B cell (primary cell): ENCODE data around the gene LBH.

Experiments used
- EZH2 ChIP-seq: IDR thresholded peaks from 2 replicates; pipeline ENCODE4 v1.6.1; 2012; ENCODE audit warnings: borderline replicate concordance, low read depth, mild to moderate bottlenecking, moderate library complexity, low read length; ENCODE audit not compliant: insufficient read depth, poor library complexity, severe bottlenecking
- TF ChIP-seq, protein P1 (sequence below): fragments of 200-600 bp; IDR thresholded peaks from one replicate; pipeline ENCODE4 v1.8.0; 2022; ENCODE audit warnings: antibody characterized with exemption, mild to moderate bottlenecking

DNA sequence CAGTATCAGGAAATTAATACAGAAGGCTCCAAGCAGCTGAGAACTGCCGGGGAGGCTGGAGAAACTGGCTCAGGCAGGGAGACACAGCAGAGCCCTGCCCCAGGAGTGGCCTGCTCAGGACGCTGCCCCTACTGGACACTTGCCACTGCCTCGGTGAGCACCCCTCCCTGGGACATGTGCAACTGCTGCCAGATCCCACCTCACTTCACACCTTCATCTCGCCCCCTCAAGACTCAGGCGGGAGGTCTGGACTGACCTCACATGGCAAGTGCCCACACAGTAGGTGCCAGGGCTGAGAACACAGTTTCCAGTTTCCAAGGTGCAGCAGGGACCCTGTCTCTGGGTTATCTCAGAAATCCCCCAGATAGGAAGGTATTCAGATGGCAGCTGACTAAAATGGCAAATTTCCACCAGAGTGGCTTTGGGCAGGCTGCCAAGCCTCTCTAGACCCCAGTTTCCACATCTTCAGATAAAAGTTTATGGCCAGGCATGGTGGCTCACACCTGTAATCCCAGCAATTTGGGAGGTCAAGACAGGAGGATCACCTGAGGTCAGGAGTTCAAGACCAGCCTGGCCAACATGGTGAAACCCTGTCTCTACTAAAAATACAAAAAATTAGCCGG, 33.7 kb upstream of the LBH start:
- TF ChIP-seq, protein P1, sequence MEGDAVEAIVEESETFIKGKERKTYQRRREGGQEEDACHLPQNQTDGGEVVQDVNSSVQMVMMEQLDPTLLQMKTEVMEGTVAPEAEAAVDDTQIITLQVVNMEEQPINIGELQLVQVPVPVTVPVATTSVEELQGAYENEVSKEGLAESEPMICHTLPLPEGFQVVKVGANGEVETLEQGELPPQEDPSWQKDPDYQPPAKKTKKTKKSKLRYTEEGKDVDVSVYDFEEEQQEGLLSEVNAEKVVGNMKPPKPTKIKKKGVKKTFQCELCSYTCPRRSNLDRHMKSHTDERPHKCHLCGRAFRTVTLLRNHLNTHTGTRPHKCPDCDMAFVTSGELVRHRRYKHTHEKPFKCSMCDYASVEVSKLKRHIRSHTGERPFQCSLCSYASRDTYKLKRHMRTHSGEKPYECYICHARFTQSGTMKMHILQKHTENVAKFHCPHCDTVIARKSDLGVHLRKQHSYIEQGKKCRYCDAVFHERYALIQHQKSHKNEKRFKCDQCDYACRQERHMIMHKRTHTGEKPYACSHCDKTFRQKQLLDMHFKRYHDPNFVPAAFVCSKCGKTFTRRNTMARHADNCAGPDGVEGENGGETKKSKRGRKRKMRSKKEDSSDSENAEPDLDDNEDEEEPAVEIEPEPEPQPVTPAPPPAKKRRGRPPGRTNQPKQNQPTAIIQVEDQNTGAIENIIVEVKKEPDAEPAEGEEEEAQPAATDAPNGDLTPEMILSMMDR = no peak
- TF ChIP-seq EZH2 = no peak
